Subcutaneous adipose tissue (tissue), 4 donors: ENCODE measurements around the gene EMILIN2. TPM values are rescaled to one million over a fixed set of nuclear protein-coding genes. Genes with fewer than 3 reads are reported as not detected.

Experiments used
- total RNA-seq, 4 donors: library from RNA; depleted of rRNA; stranded (reverse); fragments of >200 nt; gene quantifications; one replicate each; pipeline ENCODE4 v1.1.0, GENCODE V29; 2016
- TF ChIP-seq, protein P1 (sequence below): fragments of 450-650 bp; IDR thresholded peaks from one replicate; pipeline ENCODE4 v1.5.1; 2016; ENCODE audit warnings: low read depth, mild to moderate bottlenecking, control low read depth, antibody characterized with exemption, moderate library complexity

EMILIN2 gene
- total RNA-seq, 4 donors from 2014 or later = 23.6 to 107 (median 38.4) TPM

- TF ChIP-seq, protein P1, sequence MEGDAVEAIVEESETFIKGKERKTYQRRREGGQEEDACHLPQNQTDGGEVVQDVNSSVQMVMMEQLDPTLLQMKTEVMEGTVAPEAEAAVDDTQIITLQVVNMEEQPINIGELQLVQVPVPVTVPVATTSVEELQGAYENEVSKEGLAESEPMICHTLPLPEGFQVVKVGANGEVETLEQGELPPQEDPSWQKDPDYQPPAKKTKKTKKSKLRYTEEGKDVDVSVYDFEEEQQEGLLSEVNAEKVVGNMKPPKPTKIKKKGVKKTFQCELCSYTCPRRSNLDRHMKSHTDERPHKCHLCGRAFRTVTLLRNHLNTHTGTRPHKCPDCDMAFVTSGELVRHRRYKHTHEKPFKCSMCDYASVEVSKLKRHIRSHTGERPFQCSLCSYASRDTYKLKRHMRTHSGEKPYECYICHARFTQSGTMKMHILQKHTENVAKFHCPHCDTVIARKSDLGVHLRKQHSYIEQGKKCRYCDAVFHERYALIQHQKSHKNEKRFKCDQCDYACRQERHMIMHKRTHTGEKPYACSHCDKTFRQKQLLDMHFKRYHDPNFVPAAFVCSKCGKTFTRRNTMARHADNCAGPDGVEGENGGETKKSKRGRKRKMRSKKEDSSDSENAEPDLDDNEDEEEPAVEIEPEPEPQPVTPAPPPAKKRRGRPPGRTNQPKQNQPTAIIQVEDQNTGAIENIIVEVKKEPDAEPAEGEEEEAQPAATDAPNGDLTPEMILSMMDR = no peak
Observed at GRCh38 chr18:2855560-2856350, 8.9 kb downstream of the EMILIN2 start.

- TF ChIP-seq, protein P1 = no peak
Observed at GRCh38 chr18:2856547-2857170, 9.9 kb downstream of the EMILIN2 start.

DNA sequence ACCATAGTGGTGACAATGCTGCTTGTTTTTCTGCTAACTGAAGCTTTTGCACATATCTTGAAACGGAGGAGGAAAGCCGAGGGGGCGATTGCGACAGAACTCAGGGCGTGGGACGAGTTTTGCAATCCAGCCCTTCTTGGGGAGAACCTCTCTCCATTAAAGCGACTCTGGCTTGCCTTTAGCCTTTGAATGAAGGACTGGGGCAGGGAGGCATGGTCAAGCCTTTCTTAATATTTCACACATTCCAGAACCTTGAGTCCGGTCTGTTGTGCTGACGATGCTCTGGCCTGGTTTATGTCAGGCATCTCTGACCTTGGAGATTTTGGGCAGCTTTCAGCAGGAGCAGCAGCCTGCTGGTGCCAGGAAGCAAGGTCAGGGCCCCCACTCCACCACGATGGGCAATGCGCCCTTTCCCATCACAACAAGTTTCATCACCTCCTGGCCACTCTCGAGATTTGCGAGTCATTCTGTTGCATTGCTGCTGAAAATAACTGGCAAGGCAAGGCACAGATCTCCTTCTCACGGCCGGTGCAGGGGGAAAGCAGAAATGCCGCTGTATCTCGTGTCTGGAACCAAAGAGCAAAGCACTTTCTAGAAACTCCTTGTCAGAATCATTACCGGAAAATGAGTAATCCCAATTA lies 10.8 kb downstream of the EMILIN2 start:
- TF ChIP-seq, protein P1 = no peak

DNA sequence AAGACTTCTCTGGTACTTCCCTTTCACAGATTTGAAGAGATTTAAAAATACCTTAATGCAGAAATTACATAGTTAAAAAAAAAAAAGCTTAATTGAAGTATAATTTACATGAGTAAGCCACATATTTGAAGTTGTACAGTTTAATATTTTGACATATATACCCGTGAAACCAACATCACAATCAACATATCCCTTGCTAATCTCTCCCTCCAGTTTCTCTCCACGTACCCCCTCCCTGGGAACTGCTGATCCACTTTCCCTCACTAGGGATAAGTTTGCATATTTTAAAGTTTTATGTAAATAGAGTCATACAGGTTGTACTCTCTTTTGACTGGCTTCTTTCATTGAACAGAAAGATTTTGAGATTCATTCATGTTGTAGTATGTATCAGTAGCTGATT lies 22.4 kb downstream of the EMILIN2 start:
- TF ChIP-seq, protein P1 = no peak

DNA sequence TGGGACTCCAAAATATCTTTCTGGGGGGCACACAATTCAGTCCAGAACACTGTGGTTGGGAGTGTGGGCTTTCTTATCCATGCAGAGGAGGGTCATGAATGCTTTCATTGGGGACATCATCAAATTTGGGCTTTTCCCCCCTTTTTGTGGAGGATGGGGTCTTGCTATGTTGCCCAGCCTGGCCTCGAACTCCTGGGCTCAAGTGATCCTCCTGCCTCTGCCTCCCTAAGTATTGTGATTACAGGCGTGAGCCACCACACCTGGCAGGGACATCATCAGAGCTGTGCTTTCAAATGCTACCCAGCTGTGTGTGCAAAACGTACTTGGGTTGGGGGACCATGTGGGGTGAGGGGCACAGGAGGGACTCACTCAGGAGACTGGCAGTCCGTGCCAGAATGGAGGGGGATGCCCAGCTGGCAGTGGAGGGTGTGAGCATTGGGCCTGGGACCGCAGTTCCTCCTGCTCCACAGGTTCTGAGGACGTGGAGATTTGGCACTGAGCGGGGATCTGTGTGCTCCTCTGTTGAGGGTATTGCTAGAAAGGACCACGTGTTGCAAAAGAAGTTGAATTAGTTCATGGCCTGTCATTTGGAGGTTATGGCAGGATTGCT lies 24.4 kb downstream of the EMILIN2 start:
- TF ChIP-seq, protein P1 = no peak

DNA sequence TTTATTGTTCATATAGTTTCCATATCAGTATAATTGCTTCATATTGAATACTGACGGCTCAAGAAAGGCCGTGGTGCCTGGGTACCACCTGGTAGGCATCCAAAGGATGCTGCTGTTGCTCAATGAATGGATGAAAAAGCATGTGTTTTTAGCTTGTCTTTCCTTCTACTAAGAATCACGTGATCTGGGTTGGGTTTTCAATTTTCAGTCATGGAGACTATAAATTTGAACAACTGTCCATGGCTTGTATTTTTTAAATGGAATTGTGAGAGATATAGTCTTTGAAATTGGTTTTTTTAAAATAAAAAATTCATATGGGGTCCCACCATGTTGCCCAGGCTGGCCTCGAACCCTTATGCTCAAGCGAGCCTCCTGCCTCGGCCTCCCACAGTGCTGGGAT lies 25.3 kb downstream of the EMILIN2 start:
- TF ChIP-seq, protein P1 = no peak

DNA sequence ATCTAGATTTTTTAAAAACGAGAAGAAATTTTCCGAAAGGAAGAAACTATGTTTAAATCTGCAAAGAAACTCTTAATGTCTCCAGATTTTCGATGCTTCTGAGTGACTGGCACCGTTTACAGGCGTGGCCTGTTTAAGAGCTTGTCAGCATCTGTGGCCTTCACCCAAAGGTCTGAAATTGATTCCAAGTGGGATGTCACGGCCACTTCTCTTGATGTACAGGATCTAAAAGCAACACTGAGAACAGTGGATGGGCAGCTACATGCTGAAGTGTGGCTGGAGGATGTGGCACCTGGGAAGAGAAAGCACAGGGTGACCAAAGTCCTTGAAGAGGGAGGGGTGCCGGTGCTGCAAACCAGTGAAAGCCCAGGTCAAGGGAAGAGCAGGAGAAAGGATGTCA lies 28.0 kb downstream of the EMILIN2 start:
- TF ChIP-seq, protein P1 = no peak
